GM18867 (cell line): ENCODE data around the gene ALDH1L2.
"Not testable (repeated sequence)": the region's sequence is repeated elsewhere in the genome, so short reads cannot be mapped to it uniquely, and the experiment has no call there.

Experiments
- ATAC-seq: cut with Tn5 transposase; IDR thresholded peaks from one replicate; pipeline ENCODE4 v1.9.1; 2021; ENCODE audit warnings: mild to moderate bottlenecking, moderate library complexity; ENCODE audit not compliant: unreplicated experiment

The ALDH1L2 gene

DNA sequence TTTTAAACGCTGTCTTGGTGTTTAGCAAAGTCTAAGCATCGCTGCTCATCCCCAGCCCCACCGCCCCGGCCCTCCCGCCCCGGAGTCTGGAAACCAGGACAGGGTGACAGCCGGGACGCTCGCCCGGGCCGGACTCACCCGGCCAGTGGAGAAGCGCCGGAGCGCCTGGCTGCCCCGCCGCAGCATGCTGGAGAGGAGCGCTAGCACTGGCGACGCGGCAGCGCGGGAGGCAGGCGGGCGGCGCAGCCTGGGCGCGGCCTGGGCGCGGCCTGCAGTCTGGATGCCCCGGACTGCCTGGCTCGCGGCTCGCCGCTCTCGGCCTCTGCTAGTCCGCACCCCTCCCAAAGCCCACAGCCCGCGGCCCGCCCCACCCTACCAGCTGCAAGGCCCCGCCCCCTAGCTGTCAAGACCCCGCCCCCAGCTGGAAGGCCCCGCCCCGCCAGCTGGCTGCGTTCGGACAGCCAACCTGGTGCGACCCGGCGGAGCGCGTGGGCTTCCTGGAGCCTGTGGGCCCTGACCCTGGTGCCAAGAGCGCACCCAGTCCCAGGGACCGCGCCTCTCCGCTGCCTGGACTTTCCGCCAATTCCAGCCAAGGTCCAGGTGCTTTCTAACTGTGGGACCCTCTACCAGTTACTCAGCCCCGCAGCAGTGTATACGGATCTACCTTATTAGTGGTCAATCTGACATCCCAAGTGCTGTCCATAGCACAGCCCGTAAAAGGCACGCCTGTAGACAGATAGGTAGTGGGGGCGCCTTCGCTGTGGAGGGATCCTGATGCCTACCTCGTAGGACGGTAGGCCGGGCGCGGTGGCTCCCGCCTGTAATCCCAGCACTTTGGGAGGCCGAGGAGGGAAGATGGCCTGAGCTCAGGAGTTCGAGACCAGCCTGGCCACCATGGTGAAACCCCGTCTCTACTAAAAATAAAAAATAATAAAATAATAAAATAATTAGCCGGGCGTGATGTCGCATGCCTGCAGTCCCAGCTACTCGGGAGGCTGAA, at the start of gene ALDH1L2:
ALDH1L2 (minus strand) TSS at position 208 of the 1,000 bp plus-strand sequence; CDS start at position 186, 22 bp downstream.
- ATAC-seq, result peak; percentile 71

- no peak for ATAC-seq
These were observed 36.3 kb upstream of the ALDH1L2 start for GRCh38 chr12:105120551-105120950.

GRCh38 chr12:105116969-105117368, 32.7 kb upstream of the ALDH1L2 start:
- ATAC-seq, result no peak

- ATAC-seq, result no peak
These were observed 28.8 kb upstream of the ALDH1L2 start for GRCh38 chr12:105113094-105113493.

DNA sequence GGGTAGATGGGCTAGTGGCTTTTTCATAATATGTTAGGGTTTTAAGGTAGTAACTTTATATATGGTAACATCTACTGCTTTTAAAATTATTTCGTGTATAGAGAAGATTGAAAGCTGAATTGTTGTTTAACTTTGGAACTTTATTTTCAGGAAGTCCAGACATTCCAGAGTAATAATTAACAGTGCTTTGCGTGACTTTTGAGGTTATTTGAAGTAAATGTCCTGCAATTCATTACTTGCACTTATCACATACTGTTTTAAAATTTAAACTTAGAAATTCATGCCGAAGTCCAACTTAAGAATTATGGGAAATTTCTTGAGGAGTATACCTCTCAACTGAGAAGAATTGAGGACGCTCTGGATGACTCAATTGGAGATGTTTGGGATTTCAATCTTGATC, 26.6 kb upstream of the ALDH1L2 start:
- no peak for ATAC-seq

- peak; percentile 30 for ATAC-seq
These were observed 25.4 kb upstream of the ALDH1L2 start for GRCh38 chr12:105109465-105110212.

DNA sequence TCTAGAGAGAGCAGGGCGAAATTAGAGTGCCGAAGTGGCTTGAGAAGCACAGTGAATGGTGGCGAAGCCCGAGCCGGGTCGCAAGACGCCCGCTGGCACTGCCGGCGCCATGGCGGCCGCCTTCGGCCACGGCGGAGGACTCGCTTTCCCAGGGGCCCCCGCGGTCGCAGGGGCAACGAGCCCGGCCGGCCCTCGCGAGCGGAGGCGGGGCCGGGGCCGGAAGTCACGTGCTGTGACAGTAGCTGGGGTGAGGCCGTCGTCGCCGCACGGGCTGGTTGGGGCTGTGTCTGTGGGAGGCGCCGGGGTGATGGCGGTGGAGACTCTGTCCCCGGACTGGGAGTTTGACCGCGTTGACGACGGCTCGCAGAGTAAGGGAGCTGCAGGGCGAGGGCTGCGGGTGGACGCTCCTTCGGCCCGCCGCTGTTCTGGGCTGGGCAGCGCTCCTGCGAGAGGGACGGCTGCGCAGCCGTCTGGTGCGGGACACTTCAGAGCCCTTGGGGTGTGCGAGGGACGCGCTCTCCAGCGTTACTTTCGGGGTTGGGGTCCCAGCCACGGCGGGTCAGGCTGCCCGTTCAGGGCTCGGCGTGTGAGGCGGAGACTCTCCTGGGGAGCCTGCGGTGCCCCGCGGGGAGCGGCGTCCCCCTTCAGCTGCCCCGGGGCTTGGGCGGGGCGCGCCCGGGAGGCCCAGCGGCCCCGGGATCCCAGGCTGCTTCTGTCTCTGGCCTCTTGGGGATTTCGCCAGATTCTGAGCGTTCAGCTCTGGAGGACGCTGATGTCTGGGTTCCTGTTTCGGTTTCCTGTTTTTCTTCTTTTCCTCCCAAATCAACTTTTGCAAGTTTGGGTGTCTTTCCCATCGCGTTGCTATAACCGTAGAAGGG, 23.5 kb upstream of the ALDH1L2 start, which contains the start of gene WASHC4:
WASHC4 (plus strand) TSS at position 238 of the 878 bp plus-strand sequence; CDS start at position 308, 70 bp downstream.
- ATAC-seq, result peak; percentile 89

DNA sequence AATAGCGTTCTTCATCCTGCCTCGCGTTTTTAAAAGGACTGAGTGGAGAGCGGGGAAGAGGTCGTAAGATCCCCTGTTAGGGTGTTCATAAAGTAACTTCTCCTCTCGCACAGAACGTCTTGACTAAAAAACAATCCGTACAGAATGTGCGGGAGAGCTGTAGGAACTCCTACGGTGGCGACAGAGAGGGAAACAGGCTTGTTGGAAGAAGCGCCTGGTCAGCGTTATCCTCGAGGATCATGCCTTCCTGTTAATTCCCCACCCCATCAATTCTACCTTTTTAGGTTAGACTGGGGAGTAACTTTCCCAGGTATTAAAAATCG, 22.9 kb upstream of the ALDH1L2 start:
- ATAC-seq, result peak; percentile 12

DNA sequence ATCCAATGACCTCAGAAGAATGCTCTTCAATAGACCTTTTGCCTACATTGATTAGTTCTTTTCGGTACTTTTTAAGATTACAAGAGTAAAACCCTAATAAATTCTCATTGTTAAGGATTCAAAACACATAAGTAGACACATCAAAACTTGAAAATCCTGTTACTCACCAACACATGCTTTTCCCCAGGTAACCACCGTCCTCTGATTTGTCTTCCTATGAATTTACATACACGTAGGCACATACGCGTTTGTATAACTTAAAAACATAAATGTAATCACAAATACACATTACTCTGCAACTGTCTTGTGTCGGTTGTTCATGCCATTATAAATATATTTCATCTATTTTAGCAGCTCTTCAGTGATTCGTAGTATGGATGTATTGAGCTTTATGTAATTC, 22.4 kb upstream of the ALDH1L2 start:
- ATAC-seq, result no peak

DNA sequence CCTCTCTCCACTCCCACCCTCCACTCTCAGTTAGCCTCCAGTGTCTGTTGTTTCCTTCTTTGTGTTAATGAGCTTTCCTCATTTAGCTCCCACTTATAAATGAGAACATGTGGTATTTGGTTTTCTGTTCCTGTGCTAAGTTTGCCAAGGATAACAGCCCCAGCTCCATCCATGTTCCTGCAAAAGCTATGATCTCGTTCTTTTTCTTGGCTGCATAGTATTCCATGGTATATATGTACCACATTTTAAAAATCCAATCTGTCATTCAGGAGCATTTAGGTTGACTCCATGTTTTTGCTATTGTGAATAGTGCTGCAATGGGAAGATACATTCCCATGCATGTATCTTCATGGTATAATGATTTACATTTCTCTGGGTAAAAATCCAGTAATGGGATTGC, 20.5 kb upstream of the ALDH1L2 start:
- ATAC-seq, result no peak

DNA sequence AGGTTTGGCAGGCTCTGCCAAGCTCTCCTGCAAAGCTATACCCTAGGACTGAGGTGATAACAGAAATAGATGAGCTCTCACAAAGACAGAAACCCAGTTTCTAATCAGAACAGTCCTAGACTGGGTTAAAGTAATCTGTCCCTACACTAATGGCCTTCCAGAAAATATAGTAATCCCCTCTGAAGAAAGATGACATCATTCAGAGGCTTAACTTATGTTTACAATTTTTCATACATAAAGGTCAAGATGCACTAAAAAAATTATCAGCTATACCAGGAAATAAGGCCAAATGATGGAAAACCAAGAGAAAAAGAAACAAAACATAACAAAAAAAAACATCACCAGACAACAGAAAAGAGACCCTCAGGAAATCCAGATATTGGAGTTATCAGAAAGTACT, 18.4 kb upstream of the ALDH1L2 start:
- ATAC-seq, result no peak

DNA sequence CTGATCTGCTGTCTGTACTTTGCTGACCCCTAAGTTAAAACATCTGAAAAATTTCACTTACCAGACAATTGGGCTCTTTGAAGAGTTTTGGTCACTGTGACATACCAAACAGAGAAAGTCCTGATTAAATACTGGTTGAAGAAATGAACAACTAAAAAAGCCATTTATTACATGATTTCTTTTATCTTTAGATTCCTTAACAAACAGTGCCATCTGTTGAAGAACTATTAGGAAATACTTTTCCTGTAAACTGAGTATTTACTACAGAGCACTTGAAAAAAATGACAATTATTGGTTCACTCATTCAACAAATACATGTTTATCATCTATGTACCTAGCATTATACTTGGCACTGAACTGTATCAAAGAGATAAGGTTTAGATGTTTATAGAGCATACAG, 16.7 kb upstream of the ALDH1L2 start:
- no peak for ATAC-seq

GRCh38 chr12:105100207-105100985, 16.1 kb upstream of the ALDH1L2 start:
- ATAC-seq, result no peak

DNA sequence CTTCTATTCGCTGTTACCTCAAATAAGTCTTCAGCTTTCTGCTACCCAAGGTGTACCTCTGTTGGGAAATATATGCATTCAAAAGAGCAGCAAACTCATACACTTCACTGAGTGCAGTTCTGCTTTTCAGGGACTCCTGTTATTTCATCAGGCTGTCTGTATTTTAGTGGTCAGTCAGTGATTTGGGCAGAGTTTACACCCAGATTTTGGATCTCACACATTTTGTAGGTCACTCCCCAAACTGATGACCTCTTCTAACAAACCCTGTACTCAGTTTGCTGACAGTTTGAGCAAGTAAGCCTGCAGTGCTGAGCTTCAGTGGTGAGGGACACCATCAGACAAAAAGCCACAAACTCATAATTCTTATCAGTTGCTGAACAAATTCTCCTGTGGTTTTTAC, 15.1 kb upstream of the ALDH1L2 start:
- ATAC-seq, result no peak

DNA sequence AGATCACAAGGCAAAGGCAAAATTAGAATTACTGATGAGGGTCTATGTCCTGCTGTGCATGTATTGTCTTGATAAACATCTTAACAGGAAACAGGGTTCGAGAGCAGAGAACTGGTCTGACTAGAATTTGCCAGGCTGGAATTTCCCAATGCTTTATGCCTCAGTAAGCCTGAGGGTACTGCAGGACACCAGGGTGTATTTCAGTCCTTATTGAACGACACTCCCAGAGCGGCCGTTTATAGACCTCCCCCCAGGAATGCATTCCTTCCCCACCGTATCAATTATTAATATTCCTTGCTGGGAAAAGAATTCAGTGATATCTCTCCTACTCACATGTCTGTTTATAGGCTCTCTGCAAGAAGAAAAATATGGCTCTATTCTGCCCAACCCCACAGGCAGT, 11.1 kb upstream of the ALDH1L2 start:
- not testable (repeated sequence) for ATAC-seq

DNA sequence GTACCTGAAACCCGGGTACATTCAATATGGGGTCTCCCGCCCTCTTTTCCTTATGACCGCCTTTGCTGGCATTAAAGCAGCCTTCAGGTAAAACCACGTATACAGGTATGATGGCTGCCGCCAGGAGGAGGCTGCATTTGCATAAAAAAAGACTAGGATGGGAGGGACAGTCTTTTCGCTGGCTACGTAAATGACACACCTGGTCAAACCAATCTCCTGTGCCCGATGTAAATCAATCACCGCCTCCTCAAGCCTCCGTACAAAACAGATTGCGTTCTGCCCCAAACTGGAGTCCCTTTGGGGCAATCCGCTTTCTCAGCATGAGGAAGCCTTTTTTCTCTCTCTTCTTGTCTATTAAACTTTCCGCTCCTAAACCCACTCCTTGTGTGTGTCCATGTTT, 8.1 kb upstream of the ALDH1L2 start:
- ATAC-seq, result no peak

DNA sequence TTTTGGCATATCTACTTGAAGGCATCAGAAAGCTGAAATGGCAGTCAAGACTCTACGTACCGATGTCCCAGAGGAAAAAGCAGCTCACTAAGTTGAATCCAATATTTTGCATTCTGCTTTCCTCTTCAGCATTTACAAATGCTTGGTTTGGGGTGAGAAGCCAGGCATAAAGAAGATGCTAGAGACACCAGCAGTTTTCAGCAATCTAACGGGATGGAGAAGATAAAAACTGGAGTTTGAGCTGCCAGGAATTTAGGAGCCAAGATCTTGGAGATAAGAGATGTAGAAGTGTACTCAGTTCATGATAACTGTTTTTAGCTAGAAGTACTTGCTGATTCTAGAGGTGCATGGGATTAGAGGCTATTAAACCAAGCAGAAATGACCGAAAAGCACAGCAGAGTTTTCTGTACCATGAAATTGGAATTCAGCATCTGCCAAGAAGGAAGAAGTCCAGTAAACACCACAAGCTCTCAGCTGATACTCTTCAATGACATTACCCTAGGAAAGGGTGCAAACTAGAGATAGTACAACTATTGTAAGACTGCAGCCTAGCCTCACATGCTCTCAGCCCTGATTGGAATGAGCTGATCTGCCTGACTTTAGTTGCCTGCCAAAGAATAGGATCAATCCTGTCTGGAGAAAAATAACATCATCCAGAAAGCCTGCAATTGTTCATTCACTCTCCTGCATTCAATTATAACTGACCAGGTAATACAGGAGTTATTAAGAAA, 7.4 kb upstream of the ALDH1L2 start:
- no peak for ATAC-seq

DNA sequence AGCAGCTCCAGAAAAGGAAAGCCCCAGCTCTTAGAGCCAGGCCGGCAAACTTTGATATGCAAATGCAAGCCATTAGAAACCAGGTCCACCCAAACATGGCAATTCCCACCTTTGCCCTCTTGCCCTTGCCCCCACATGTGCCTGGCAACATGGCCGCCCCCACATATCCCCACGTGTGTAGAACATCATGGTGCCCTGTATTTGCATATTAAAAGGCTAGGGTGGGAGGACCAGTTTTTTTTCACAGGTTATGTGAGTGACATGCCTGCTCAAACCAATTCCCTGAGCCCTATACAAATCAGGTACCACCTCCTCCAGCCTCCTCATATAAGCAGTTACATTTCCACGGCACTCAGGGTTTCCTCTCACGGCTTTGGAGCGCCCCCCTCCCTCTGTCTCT, 6.1 kb upstream of the ALDH1L2 start:
- no peak for ATAC-seq

DNA sequence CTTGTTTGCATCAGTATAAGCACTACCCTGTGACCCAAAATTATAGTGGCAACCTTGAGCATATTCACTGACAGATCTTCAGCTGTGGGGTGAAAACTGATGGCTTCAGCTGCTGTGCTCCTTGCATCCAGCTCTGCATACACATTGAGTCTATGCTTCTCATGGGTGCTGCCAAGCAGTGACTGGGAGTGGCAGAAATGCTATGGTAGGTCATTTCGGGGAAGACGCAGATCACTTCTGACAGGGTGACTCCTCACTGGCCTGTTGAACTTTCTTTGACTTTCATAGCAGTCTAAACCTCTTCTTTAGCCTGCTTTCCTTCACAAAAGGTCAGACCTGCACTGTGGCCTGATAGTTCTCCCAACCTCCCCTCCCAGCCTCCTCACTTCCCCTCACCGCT, 5.6 kb upstream of the ALDH1L2 start:
- ATAC-seq, result no peak
